Measurements from ENCODE around the gene PRR5.
A peak's percentile ranks its signal among the peaks of the same experiment; 100 is the strongest.

The PRR5 gene

DNA sequence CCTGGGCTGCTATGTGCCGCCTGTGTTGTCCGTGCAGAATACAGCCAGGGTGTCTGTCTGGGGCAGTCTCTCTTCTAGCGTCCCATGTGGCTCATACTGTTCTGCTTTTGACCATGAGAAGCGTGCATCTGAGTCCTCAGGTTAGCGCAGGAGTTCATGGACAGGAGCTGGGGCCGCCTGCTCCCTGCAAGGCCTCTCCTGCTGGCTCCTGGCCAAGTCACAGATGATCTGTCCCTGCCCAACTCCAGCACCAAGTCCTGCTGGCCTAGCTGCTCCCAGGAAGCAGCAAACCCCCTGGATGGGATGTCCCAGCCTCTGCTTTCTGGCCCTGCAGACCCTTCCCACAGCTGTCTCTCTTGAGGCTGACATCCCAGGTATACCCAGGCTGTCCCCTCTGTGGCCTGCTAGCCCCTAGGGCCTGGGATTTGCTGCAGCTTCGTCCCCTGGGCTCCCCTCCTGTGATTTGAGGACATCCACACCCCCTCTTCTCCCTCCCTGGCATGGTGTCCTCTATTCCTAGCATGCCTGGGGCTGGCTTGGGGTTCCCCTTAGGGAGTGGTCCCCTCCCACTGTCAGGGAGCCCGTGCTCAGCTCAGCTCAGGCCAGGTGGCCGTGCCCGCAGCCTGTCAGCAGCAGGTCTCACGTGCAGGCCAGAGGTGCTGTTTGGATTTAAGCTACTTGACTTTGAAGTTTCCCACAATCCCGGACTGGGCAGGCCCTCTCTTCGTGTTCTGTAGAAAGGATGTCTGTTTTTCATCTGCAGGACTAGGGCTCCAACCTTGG lies 17.8 kb downstream of the PRR5 start:
- peak; percentile 20 for DNase-seq

- DNase-seq: no peak
Observed at GRCh38 chr22:44721213-44721612, 19.2 kb downstream of the PRR5 start.

GRCh38 chr22:44722611-44723010 lies 20.6 kb downstream of the PRR5 start:
- DNase-seq: no peak

- no peak for DNase-seq
Observed at GRCh38 chr22:44723801-44724200, 21.8 kb downstream of the PRR5 start.

GRCh38 chr22:44724416-44724815 lies 22.4 kb downstream of the PRR5 start:
- no peak for DNase-seq

GRCh38 chr22:44724859-44725258 lies 22.9 kb downstream of the PRR5 start:
- DNase-seq: no peak

- no peak for DNase-seq
Observed at GRCh38 chr22:44726439-44726838, 24.4 kb downstream of the PRR5 start.

- DNase-seq: no peak
Observed at GRCh38 chr22:44727148-44727547, 25.1 kb downstream of the PRR5 start.

- no peak for DNase-seq
Observed at GRCh38 chr22:44727709-44728108, 25.7 kb downstream of the PRR5 start.

- no peak for DNase-seq
Observed at GRCh38 chr22:44728761-44729324, 26.8 kb downstream of the PRR5 start.

- DNase-seq: no peak
Observed at GRCh38 chr22:44729391-44730021, 27.5 kb downstream of the PRR5 start.

GRCh38 chr22:44730022-44730393 lies 28.0 kb downstream of the PRR5 start:
- DNase-seq: no peak

- DNase-seq: no peak
Observed at GRCh38 chr22:44730490-44731356, 28.7 kb downstream of the PRR5 start.

- no peak for DNase-seq
Observed at GRCh38 chr22:44731357-44731970, 29.5 kb downstream of the PRR5 start.

GRCh38 chr22:44732017-44732561 lies 30.1 kb downstream of the PRR5 start:
- DNase-seq: no peak

DNA sequence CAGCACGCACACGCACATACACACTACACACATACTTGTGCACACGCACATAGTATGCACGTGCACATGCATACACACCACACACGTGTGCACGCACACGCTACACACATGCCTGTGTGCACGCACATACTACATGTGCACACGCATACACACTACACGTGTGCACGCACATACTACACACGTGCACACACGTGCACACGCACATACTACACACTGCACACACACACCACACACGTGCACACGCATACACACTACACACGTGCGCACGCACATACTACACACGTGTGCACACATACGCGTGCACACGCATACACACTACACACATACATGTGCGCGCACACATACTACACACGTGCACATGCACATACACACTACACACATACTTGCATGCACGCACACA lies 30.7 kb downstream of the PRR5 start:
- DNase-seq: no peak

- no peak for DNase-seq
Observed at GRCh38 chr22:44733426-44734106, 31.6 kb downstream of the PRR5 start.

DNA sequence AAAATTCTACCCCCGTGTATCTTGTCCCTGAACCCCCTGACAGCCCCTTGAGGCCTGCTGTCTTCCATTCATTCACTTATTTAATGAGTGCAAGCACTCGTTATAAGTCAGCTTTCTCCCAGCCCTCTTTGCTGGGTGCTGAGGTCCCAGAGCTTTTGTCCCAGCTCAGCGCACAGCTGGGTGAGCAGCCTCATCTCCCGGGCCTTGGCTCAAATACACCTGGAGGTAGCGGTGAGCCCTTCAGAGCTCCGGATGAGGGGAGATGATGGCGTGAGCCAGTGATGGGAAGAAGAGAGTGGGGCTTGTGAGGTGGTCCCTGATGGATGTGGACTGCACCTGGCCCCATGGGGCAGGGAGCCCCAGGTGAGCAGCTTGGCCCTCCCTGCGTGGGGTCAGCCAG lies 32.3 kb downstream of the PRR5 start:
- no peak for DNase-seq

GRCh38 chr22:44734801-44735517 lies 33.0 kb downstream of the PRR5 start:
- no peak for DNase-seq

- peak; percentile 63 for DNase-seq
Observed at GRCh38 chr22:44735518-44736428, 33.8 kb downstream of the PRR5 start.

All from NCI-H2171 treated with DMSO at 0.1 percent for 48 hours (cell line).